PC-9 (cell line): Measurements from ENCODE around the gene ELOVL1.

Experiments
- EZH2 ChIP-seq: fragments of 200-600 bp; sonication (generic); IDR thresholded peaks from 2 replicates; pipeline ENCODE4 v1.8.0; 2017; ENCODE audit warnings: antibody characterized with exemption, low read depth
- TF ChIP-seq, protein P1 (sequence below): fragments of 200-600 bp; sonication (generic); conservative IDR thresholded peaks from 2 replicates; pipeline ENCODE4 v1.6.1; 2017; ENCODE audit warnings: mixed run types, antibody characterized with exemption, mild to moderate bottlenecking, moderate library complexity

DNA sequence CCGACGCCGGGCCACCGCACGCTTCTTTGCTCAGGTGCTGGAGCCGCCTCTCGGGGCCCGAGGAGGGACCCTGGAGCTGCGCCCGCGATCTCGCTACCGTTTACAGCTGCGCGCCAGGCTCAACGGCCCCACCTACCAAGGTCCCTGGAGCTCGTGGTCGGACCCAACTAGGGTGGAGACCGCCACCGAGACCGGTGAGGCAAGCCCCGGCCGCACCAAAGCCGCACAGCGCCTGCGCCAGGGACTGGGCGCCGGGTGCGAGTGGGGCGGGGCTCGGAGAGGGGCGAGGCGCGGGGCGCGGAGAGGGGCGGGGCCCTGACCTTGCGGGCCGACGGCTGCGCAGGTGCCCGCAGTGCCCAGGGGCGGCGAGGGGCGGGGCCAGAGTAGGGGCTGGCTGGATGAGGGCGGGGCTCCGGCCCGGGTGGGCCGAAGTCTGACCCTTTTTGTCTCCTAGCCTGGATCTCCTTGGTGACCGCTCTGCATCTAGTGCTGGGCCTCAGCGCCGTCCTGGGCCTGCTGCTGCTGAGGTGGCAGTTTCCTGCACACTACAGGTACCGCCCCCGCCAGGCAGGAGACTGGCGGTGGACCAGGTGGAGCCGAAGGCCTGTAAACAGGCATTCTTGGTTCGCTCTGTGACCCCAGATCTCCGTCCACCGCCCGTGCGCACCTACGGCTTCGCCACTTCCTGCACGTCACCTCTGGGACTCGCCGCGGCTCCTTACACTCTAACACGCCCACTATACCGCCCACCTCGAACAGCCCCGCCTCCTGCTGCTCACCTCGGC is 18.8 kb downstream of the ELOVL1 start:
- TF ChIP-seq, protein P1, sequence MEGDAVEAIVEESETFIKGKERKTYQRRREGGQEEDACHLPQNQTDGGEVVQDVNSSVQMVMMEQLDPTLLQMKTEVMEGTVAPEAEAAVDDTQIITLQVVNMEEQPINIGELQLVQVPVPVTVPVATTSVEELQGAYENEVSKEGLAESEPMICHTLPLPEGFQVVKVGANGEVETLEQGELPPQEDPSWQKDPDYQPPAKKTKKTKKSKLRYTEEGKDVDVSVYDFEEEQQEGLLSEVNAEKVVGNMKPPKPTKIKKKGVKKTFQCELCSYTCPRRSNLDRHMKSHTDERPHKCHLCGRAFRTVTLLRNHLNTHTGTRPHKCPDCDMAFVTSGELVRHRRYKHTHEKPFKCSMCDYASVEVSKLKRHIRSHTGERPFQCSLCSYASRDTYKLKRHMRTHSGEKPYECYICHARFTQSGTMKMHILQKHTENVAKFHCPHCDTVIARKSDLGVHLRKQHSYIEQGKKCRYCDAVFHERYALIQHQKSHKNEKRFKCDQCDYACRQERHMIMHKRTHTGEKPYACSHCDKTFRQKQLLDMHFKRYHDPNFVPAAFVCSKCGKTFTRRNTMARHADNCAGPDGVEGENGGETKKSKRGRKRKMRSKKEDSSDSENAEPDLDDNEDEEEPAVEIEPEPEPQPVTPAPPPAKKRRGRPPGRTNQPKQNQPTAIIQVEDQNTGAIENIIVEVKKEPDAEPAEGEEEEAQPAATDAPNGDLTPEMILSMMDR = no peak
- TF ChIP-seq EZH2 = no peak
